HepG2 (cell line): Measurements from ENCODE around the gene THPO. TPM values are rescaled to one million over a fixed set of nuclear protein-coding genes. Genes with fewer than 3 reads are reported as not detected.

Source experiments
- ATF3 ChIP-seq: sonication (generic); formaldehyde crosslinking; IDR thresholded peaks from 2 replicates; pipeline ENCODE4 v1.4.0; 2020; ENCODE audit warnings: missing genetic modification reagents
- HOXA5 ChIP-seq: sonication (generic); formaldehyde crosslinking; IDR thresholded peaks from 2 replicates; pipeline ENCODE4 v1.4.0; 2020; ENCODE audit warnings: missing genetic modification reagents
- MAF1 ChIP-seq: sonication (generic); formaldehyde crosslinking; IDR thresholded peaks from 2 replicates; pipeline ENCODE4 v1.5.0; 2020; ENCODE audit warnings: missing genetic modification reagents, borderline replicate concordance
- MED13 ChIP-seq: sonication (generic); formaldehyde crosslinking; IDR thresholded peaks from 2 replicates; pipeline ENCODE4 v1.5.0; 2020; ENCODE audit warnings: missing genetic modification reagents
- PAXIP1 ChIP-seq: sonication (generic); formaldehyde crosslinking; conservative IDR thresholded peaks from 2 replicates; pipeline ENCODE4 v1.4.0; 2020; ENCODE audit warnings: mild to moderate bottlenecking, missing genetic modification reagents, moderate library complexity
- PCBP1 ChIP-seq: fragments of 200-400 bp; formaldehyde crosslinking; IDR thresholded peaks from 2 replicates; pipeline ENCODE4 v1.6.1; 2017; ENCODE audit warnings: mild to moderate bottlenecking, low read depth, low read length, borderline replicate concordance
- SAP130 ChIP-seq: IDR thresholded peaks from 2 replicates; pipeline ENCODE4 v1.6.1; 2016; ENCODE audit warnings: low read depth
- SMAD1 ChIP-seq: sonication (generic); formaldehyde crosslinking; IDR thresholded peaks from 2 replicates; pipeline ENCODE4 v1.4.0; 2020; ENCODE audit warnings: missing genetic modification reagents, low read depth, mild to moderate bottlenecking, borderline replicate concordance
- SPEN ChIP-seq: sonication (generic); formaldehyde crosslinking; IDR thresholded peaks from 2 replicates; pipeline ENCODE4 v1.5.1; 2020; ENCODE audit warnings: low read depth, mild to moderate bottlenecking, missing genetic modification reagents
- SRSF4 ChIP-seq: fragments of 200-400 bp; formaldehyde crosslinking; IDR thresholded peaks from one replicate; pipeline ENCODE4 v1.6.1; 2018; ENCODE audit warnings: mild to moderate bottlenecking, low read depth, low read length, moderate library complexity; ENCODE audit not compliant: poor library complexity, severe bottlenecking
- TBX2 ChIP-seq: sonication (generic); formaldehyde crosslinking; IDR thresholded peaks from 2 replicates; pipeline ENCODE4 v1.5.0; 2020; ENCODE audit warnings: missing genetic modification reagents, mild to moderate bottlenecking, borderline replicate concordance
- TFDP1 ChIP-seq: IDR thresholded peaks from 2 replicates; pipeline ENCODE4 v1.6.1; 2016; ENCODE audit warnings: missing compliant biosample characterization, missing genetic modification reagents, borderline replicate concordance
- TFDP2 ChIP-seq: sonication (generic); formaldehyde crosslinking; IDR thresholded peaks from 2 replicates; pipeline ENCODE4 v1.4.0; 2020; ENCODE audit warnings: missing genetic modification reagents
- TMF1 ChIP-seq: sonication (generic); formaldehyde crosslinking; IDR thresholded peaks from 2 replicates; pipeline ENCODE4 v1.8.1; 2022; ENCODE audit warnings: low read depth, missing genetic modification reagents
- ZBED4 ChIP-seq: sonication (generic); formaldehyde crosslinking; IDR thresholded peaks from 2 replicates; pipeline ENCODE4 v1.4.0; 2020; ENCODE audit warnings: missing genetic modification reagents, borderline replicate concordance
- ZFX ChIP-seq: sonication (generic); formaldehyde crosslinking; IDR thresholded peaks from 2 replicates; pipeline ENCODE4 v1.4.0; 2020; ENCODE audit warnings: mild to moderate bottlenecking, low read depth, missing genetic modification reagents, moderate library complexity
- ZNF431 ChIP-seq: sonication (generic); formaldehyde crosslinking; IDR thresholded peaks from 2 replicates; pipeline ENCODE4 v1.9.0; 2022; ENCODE audit warnings: missing genetic modification reagents, low read depth, mild to moderate bottlenecking, borderline replicate concordance
- ZNF496 ChIP-seq: sonication (generic); formaldehyde crosslinking; IDR thresholded peaks from 2 replicates; pipeline ENCODE4 v1.8.1; 2023; ENCODE audit warnings: mild to moderate bottlenecking, moderate library complexity, missing genetic modification reagents; ENCODE audit not compliant: insufficient replicate concordance
- ZNF709 ChIP-seq: sonication (generic); formaldehyde crosslinking; IDR thresholded peaks from 2 replicates; pipeline ENCODE4 v1.5.0; 2020; ENCODE audit warnings: mild to moderate bottlenecking, missing genetic modification reagents
- polyA plus RNA-seq, 8 experiments: library from polyadenylated mRNA; depleted of rRNA in 3 of 8; stranded (reverse) in 7 of 8; unstranded in 1 of 8; fragments of >200 nt; fragmentation: Illumina TruSeq in 4 of 8; extraction: Trizol in 4 of 8; gene quantifications; 2 replicates each; pipeline versions ENCODE4 v1.2.1 to v1.2.3, GENCODE V29; 2011 to 2016; ENCODE audit warnings: low read depth in 4 of 8, missing spikeins in 1 of 8, mixed read lengths in 1 of 8; ENCODE audit not compliant: insufficient read depth in 1 of 8
- total RNA-seq, 5 experiments: library from RNA; depleted of rRNA; stranded (reverse); fragments of >200 nt; fragmentation: Illumina TruSeq; extraction: Trizol; gene quantifications; 2 replicates each; pipeline ENCODE4 v1.2.3, GENCODE V29; 2016; ENCODE audit warnings: low read depth in 1 of 5

The THPO gene
- total and polyA plus RNA-seq, 2 of the 13 experiments (the other 11 are each of a cell fraction or from before 2014, with no cell fraction given), result 2.8 to 4.8 TPM

DNA sequence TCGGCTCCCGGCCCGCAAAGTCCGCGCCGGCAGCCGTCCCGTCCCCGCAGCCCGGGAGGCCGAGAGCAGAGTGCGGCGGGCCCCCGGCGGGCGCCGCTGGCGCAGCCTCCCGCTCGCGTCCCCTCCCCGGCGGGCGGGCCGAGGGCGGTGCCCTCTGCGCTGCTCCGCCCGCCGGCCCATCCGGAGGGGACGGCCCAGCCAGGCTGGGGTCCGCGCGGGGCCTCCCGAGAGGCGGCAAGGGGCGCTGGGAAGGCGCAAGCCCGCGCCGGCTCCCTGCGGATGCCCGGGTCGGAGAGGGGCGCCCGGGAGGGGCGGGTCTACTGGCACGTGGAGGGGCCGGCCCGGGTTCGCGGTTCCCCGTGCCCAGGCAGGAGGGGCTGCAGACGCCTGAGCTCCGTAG is 16.5 kb downstream of the THPO start, which contains the start of the genes CLCN2 and POLR2H (continued):
- TF ChIP-seq ZBED4 (CRISPR knock-in tag), result peak; percentile 64; the same call in 1 of the 2 replicates
- peak; percentile 49 for TF ChIP-seq SAP130
- no peak for TF ChIP-seq SMAD1
- peak; percentile 22; the same call in 1 of the 2 replicates for TF ChIP-seq ATF3
- no peak for TF ChIP-seq TBX2 (CRISPR knock-in tag)
- 0 out of 2 replicates have a peak, but pooled peaks have one; percentile 15 for TF ChIP-seq TFDP1 (CRISPR knock-in tag)
- no peak for TF ChIP-seq ZNF496 (CRISPR knock-in tag)
- peak; percentile 83; the same call in 1 of the 2 replicates for TF ChIP-seq ZNF431 (CRISPR knock-in tag)
- 0 out of 2 replicates have a peak, but pooled peaks have one; percentile 19 for TF ChIP-seq PAXIP1 (CRISPR knock-in tag)
- TF ChIP-seq MAF1 (CRISPR knock-in tag), result 0 out of 2 replicates have a peak, but pooled peaks have one; percentile 23
- peak; percentile 73; the same call in 1 of the 2 replicates for TF ChIP-seq ZFX (CRISPR knock-in tag)
- TF ChIP-seq SRSF4, result no peak
- TF ChIP-seq ZNF709, result peak; percentile 42; the same call in 1 of the 2 replicates
- peak; percentile 52; the same call in 1 of the 2 replicates for TF ChIP-seq SPEN (CRISPR knock-in tag)
- peak; percentile 48 for TF ChIP-seq TMF1
- no peak for TF ChIP-seq PCBP1
- 0 out of 2 replicates have a peak, but pooled peaks have one; percentile 38 for TF ChIP-seq HOXA5 (CRISPR knock-in tag)
- 0 out of 2 replicates have a peak, but pooled peaks have one; percentile 46 for TF ChIP-seq MED13 (CRISPR knock-in tag)
- TF ChIP-seq TFDP2 (CRISPR knock-in tag), result 0 out of 2 replicates have a peak, but pooled peaks have one; percentile 24
